Measurements from ENCODE around the gene GALNT9.

DNA sequence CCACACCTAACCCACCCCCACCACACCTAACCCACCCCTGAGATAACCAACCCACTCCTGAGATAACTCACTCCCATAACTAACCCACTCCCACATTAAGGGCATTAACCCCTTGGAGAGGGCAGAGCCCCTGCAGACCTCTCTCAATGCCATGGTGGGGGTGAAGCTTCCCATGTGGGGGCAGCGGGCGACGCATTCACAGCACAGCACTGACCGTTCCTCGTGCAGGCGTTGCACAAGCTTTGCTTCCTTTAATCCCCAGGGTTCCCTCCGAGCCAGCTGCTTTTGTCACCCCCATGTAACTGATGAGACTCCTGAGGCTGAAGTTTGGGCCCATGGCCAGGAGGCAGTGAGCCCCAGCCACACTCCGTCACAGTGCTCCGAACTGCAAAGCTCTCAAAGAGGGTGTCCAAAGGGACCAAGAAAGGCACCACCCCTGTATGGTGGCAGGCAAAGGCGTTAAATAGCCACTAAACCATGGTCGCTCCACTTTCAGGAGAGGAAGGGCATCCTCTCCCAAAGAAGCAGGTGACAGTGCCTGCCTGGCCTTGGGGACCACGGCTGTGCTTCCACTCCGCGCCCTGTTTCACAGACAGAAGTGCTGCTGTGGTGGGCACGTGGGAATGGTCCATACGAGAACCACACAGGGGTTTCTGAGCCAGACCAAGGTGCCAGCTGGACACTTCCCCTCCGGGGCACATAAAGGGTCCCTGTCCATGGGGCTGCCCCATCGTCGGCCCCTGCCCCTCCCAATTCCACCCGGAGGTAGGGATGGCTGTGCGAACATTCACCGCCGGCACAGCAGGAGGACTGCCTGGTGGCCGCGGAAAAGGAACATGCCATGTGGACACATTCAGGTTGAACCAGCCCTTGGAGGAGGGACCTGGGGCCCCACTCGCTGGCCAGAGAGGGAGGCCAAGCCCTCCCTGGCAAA is 28.3 kb downstream of the GALNT9 start:
- TF ChIP-seq, protein P1, sequence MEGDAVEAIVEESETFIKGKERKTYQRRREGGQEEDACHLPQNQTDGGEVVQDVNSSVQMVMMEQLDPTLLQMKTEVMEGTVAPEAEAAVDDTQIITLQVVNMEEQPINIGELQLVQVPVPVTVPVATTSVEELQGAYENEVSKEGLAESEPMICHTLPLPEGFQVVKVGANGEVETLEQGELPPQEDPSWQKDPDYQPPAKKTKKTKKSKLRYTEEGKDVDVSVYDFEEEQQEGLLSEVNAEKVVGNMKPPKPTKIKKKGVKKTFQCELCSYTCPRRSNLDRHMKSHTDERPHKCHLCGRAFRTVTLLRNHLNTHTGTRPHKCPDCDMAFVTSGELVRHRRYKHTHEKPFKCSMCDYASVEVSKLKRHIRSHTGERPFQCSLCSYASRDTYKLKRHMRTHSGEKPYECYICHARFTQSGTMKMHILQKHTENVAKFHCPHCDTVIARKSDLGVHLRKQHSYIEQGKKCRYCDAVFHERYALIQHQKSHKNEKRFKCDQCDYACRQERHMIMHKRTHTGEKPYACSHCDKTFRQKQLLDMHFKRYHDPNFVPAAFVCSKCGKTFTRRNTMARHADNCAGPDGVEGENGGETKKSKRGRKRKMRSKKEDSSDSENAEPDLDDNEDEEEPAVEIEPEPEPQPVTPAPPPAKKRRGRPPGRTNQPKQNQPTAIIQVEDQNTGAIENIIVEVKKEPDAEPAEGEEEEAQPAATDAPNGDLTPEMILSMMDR (IDR thresholded peaks at IDR 0.05): no peak
- TF ChIP-seq EZH2 (IDR thresholded peaks at IDR 0.05) (no peak), EZH2phosphoT487 (IDR thresholded peaks at IDR 0.05) (no peak)
